T-helper 17 cell (primary cell): ENCODE measurements around the gene ATP8B1. TPM values are rescaled to one million over a fixed set of nuclear protein-coding genes. Genes with fewer than 3 reads are reported as not detected.
"Not testable (repeated sequence)": the region's sequence is repeated elsewhere in the genome, so short reads cannot be mapped to it uniquely, and the experiment has no call there.

Experiments
- ATAC-seq: fragments of 150-1000 bp; cut with Tn5 transposase; 2 replicates; pipeline ENCODE4 v1.10.0; 2021; ENCODE audit warnings: mild to moderate bottlenecking, moderate library complexity
- DNase-seq, 3 donors: peaks; one replicate each; pipeline versions ENCODE4 v3.0.0 to v3.0.0-alpha.2; 2020 to 2021
- H3K9me3 ChIP-seq: one replicate; pipeline ENCODE4 v1.7.0; 2013; ENCODE audit warnings: low read length, mild to moderate bottlenecking; ENCODE audit not compliant: control insufficient read depth, poor library complexity, severe bottlenecking
- H3K27ac Mint-ChIP-seq: one replicate; pipeline ENCODE4 v1.8.0; 2022; ENCODE audit warnings: mild to moderate bottlenecking, moderate library complexity, mixed read lengths
- H3K27me3 Mint-ChIP-seq: one replicate; pipeline ENCODE4 v1.8.0; 2022; ENCODE audit warnings: mixed read lengths
- H3K36me3 Mint-ChIP-seq: one replicate; pipeline ENCODE4 v1.8.0; 2022; ENCODE audit warnings: low read depth, mixed read lengths
- H3K4me1 Mint-ChIP-seq: one replicate; pipeline ENCODE4 v1.8.0; 2022; ENCODE audit warnings: mild to moderate bottlenecking, mixed read lengths
- H3K4me3 Mint-ChIP-seq: one replicate; pipeline ENCODE4 v1.8.0; 2022; ENCODE audit warnings: mild to moderate bottlenecking, moderate library complexity, mixed read lengths
- total RNA-seq, 4 donors: library from RNA in 2 of 4; stranded (reverse) in 2 of 4; gene quantifications; one replicate each; pipeline ENCODE4 v1.2.3 and lab custom pipeline; 2022 to 2026

ATP8B1 gene
- total RNA-seq (not detected), total RNA-seq (lab: John Stamatoyannopoulos, UW) (0 to 0.23 reads per million in 2 donors)

- Mint-ChIP-seq H3K27ac (no peak within 1 kb of the TSS), H3K27me3 (peaks cover 49% of the 10 kb centered on the region), H3K4me1 (peaks cover 3% of the 10 kb centered on the region), H3K4me3 (peak within 1 kb of the TSS; percentile 78), H3K36me3 (peaks cover 3% of the 10 kb centered on the region)
- DNase-seq (no peak), ATAC-seq (no peak)
- H3K9me3 ChIP-seq, result no peaks in the 10 kb centered on the region
Measured at GRCh38 chr18:57803103-57803969, at the start of gene ATP8B1. ATP8B1 (minus strand) TSS chr18:57803315; CDS start chr18:57731807, 71,508 bp downstream.

- peaks cover 40% of the 10 kb centered on the region for H3K27me3 Mint-ChIP-seq
- no peak for ATAC-seq
- no peak for DNase-seq
- H3K4me3 Mint-ChIP-seq, result no peak overlapping the region
- H3K4me1 Mint-ChIP-seq, result no peaks in the 10 kb centered on the region
- no peaks in the 10 kb centered on the region for H3K9me3 ChIP-seq
- H3K27ac Mint-ChIP-seq, result no peak overlapping the region
- H3K36me3 Mint-ChIP-seq, result no peaks in the 10 kb centered on the region
Measured at GRCh38 chr18:57850063-57850462, 46.9 kb upstream of the ATP8B1 start.

- not testable (repeated sequence) for H3K36me3 Mint-ChIP-seq, DNase-seq, H3K27ac Mint-ChIP-seq, H3K9me3 ChIP-seq, H3K4me3 Mint-ChIP-seq, H3K4me1 Mint-ChIP-seq, ATAC-seq
- peaks cover 52% of the 10 kb centered on the region for H3K27me3 Mint-ChIP-seq
Measured at GRCh38 chr18:57848374-57848773, 45.3 kb upstream of the ATP8B1 start.

- not testable (repeated sequence) for H3K9me3 ChIP-seq, H3K4me1 Mint-ChIP-seq, ATAC-seq, H3K27ac Mint-ChIP-seq, DNase-seq, H3K36me3 Mint-ChIP-seq, H3K4me3 Mint-ChIP-seq
- H3K27me3 Mint-ChIP-seq, result peaks cover 56% of the 10 kb centered on the region
Measured at GRCh38 chr18:57847431-57847830, 44.3 kb upstream of the ATP8B1 start.

DNA sequence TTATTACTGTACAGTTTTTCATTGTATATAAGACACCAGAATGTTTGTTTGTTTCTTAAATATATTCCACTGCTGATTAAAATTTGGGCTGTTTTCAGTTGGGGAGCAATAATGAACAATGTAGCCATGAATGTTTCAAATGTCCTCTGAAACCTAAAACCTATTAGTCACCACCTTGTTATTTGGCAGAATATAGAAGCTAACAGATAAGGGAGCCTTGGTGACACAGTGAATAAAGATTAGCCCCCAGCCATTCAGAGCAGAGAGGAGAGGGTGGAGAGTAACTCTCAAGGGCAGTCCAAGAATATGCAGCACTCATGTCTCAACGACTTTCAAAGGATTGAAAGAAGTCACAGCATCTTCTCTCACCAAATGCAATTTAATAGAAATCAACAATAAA, 43.1 kb upstream of the ATP8B1 start:
- H3K27me3 Mint-ChIP-seq, result peaks cover 50% of the 10 kb centered on the region
- H3K4me3 Mint-ChIP-seq, result no peak overlapping the region
- H3K4me1 Mint-ChIP-seq, result no peaks in the 10 kb centered on the region
- no peak for ATAC-seq
- H3K36me3 Mint-ChIP-seq, result peaks cover 3% of the 10 kb centered on the region
- H3K27ac Mint-ChIP-seq, result no peak overlapping the region
- DNase-seq, result no peak
- H3K9me3 ChIP-seq, result no peaks in the 10 kb centered on the region

- no peak overlapping the region for H3K4me3 Mint-ChIP-seq
- ATAC-seq, result no peak
- H3K36me3 Mint-ChIP-seq, result peaks cover 3% of the 10 kb centered on the region
- no peak overlapping the region for H3K27ac Mint-ChIP-seq
- DNase-seq, result no peak
- no peaks in the 10 kb centered on the region for H3K4me1 Mint-ChIP-seq
- H3K27me3 Mint-ChIP-seq, result peaks cover 50% of the 10 kb centered on the region
- no peaks in the 10 kb centered on the region for H3K9me3 ChIP-seq
Measured at GRCh38 chr18:57845605-57846074, 42.5 kb upstream of the ATP8B1 start.

- no peak for ATAC-seq
Measured at GRCh38 chr18:57844319-57844718, 41.2 kb upstream of the ATP8B1 start.

GRCh38 chr18:57843386-57843785, 40.3 kb upstream of the ATP8B1 start:
- no peak overlapping the region for H3K27ac Mint-ChIP-seq

More at GRCh38 chr18:57844319-57844718, 41.2 kb upstream of the ATP8B1 start:
- Mint-ChIP-seq H3K27ac (no peak overlapping the region), H3K4me1 (no peaks in the 10 kb centered on the region), H3K4me3 (no peak overlapping the region), H3K36me3 (peaks cover 3% of the 10 kb centered on the region), H3K27me3 (peaks cover 46% of the 10 kb centered on the region)
- DNase-seq, result no peak
- H3K9me3 ChIP-seq, result no peaks in the 10 kb centered on the region

GRCh38 chr18:57841568-57841967, 38.5 kb upstream of the ATP8B1 start:
- ATAC-seq (no peak), DNase-seq (no peak)
- no peaks in the 10 kb centered on the region for H3K9me3 ChIP-seq
- Mint-ChIP-seq H3K36me3 (peaks cover 6% of the 10 kb centered on the region), H3K27ac (no peak overlapping the region), H3K27me3 (peaks cover 46% of the 10 kb centered on the region), H3K4me1 (no peaks in the 10 kb centered on the region), H3K4me3 (no peak overlapping the region)

More at GRCh38 chr18:57843386-57843785, 40.3 kb upstream of the ATP8B1 start:
- no peaks in the 10 kb centered on the region for H3K9me3 ChIP-seq
- DNase-seq, result no peak
- Mint-ChIP-seq H3K4me1 (no peaks in the 10 kb centered on the region), H3K36me3 (peaks cover 3% of the 10 kb centered on the region), H3K4me3 (no peak overlapping the region), H3K27me3 (peaks cover 52% of the 10 kb centered on the region)
- ATAC-seq, result no peak

- Mint-ChIP-seq H3K4me1 (no peaks in the 10 kb centered on the region), H3K27me3 (peaks cover 43% of the 10 kb centered on the region), H3K36me3 (peaks cover 6% of the 10 kb centered on the region), H3K4me3 (no peak overlapping the region), H3K27ac (no peak overlapping the region)
- DNase-seq (no peak), ATAC-seq (no peak)
- no peaks in the 10 kb centered on the region for H3K9me3 ChIP-seq
Measured at GRCh38 chr18:57839942-57840381, 36.8 kb upstream of the ATP8B1 start.

DNA sequence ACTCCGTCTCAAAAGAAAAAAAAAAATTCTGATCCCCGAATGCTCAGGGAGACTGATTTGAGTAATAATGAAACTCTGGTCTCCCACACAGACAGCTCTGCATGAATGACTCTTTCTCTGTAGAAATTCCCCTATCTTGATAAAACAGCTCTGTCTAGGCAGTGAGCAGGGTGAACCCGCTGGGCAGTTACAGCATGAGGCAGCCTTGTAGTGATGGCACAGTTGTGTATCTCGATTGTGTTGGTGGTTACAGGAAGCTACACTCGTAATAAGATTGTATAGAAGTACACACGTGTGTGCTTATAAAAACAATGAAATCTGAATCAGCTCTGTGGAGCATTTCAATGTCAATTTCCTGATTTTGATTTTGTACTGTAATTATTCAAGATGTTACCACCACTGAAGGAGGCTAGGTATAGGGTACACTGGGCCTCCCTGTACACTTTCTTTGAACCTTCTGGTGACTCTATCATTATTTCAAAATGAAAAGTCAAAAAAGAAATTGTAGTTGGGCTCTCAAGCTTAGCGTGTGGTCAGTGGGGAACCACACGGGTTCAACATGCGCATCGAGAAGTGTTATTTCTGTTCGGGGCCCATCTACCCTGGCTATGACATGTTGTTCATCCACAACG, 34.9 kb upstream of the ATP8B1 start:
- Mint-ChIP-seq H3K27me3 (peaks cover 27% of the 10 kb centered on the region), H3K36me3 (peaks cover 2% of the 10 kb centered on the region), H3K4me1 (peaks cover 8% of the 10 kb centered on the region), H3K4me3 (no peak overlapping the region), H3K27ac (no peak overlapping the region)
- DNase-seq (no peak), ATAC-seq (peak; percentile 82)
- H3K9me3 ChIP-seq, result no peaks in the 10 kb centered on the region

GRCh38 chr18:57836557-57836956, 33.4 kb upstream of the ATP8B1 start:
- Mint-ChIP-seq H3K4me3 (no peak overlapping the region), H3K4me1 (peaks cover 14% of the 10 kb centered on the region), H3K27ac (no peak overlapping the region), H3K27me3 (peaks cover 25% of the 10 kb centered on the region), H3K36me3 (peaks cover 5% of the 10 kb centered on the region)
- no peak for DNase-seq
- no peak for ATAC-seq
- H3K9me3 ChIP-seq, result no peaks in the 10 kb centered on the region

GRCh38 chr18:57835904-57836303, 32.8 kb upstream of the ATP8B1 start:
- H3K36me3 Mint-ChIP-seq, result peaks cover 5% of the 10 kb centered on the region
- H3K27me3 Mint-ChIP-seq, result peaks cover 25% of the 10 kb centered on the region
- H3K4me1 Mint-ChIP-seq, result peaks cover 16% of the 10 kb centered on the region
- H3K9me3 ChIP-seq, result no peaks in the 10 kb centered on the region
- no peak for DNase-seq
- no peak overlapping the region for H3K4me3 Mint-ChIP-seq
- H3K27ac Mint-ChIP-seq, result no peak overlapping the region
- ATAC-seq, result no peak
